Cardiac septum (tissue), 1 donor: ENCODE measurements around the gene TEKT2. TPM values are rescaled to one million over a fixed set of nuclear protein-coding genes. Genes with fewer than 3 reads are reported as not detected.

ENCODE experiments used
- DNase-seq: peaks from one replicate; pipeline ENCODE4 v3.0.0-alpha.2; 2020; ENCODE audit warnings: low spot score
- intact Hi-C: fragments of 100-400 bp; cut with DNase I; formaldehyde crosslinking; loops from one replicate; pipeline ENCODE4 v1.14.0; 2022
- total RNA-seq: library from RNA; stranded (reverse); fragmentation: NEBNext Ultra II Directional; extraction: Animal tissue kit (Norgen Biotek cat#: 25700); gene quantifications from one replicate; pipeline ENCODE4 v1.2.1, GENCODE V29; 2021
- donor health status: DM: no; HTN: no; CAD: no.

TEKT2 gene
- total RNA-seq, 1 donor from 2014 or later, result not detected

GRCh38 chr1:36098650-36099365, 14.9 kb downstream of the TEKT2 start:
- no peak for DNase-seq
- intact Hi-C loops, result loop anchor here (2.0 to 5.0 kb wide), 4 partner anchors 36 to 322 kb away; no protein-coding TSS in a partner anchor

GRCh38 chr1:36099681-36100341, 15.9 kb downstream of the TEKT2 start:
- intact Hi-C loops, result loop anchor here (2.0 to 5.0 kb wide), 5 partner anchors 35 to 321 kb away; no protein-coding TSS in a partner anchor
- DNase-seq, result peak; percentile 88

- no peak for DNase-seq
- intact Hi-C loops, result loop anchor here (5.0 kb wide), 1 partner anchor 187 kb away; no protein-coding TSS in a partner anchor
Measured at GRCh38 chr1:36100376-36100775, 16.5 kb downstream of the TEKT2 start.

DNA sequence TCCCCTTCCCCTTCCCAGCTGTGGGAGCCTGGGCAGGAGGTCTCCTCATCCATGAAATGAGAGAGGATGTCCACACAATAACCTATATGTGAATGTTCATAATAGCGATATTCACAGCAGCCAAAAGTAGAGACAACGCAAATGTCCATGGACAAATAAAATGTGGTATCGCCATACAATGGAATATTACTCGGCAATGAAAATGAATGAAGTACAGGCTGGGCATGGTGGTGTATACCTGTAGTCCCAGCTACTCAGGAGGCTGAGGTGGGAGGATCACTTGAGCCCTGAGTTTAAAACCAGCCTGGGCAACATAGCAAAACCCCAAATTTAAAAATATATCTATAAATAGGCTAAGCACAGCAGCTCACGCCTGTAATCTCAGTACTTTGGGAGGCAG, 17.7 kb downstream of the TEKT2 start:
- no peak for DNase-seq
- intact Hi-C loops, result loop anchor here (5.0 kb wide), 1 partner anchor 186 kb away; no protein-coding TSS in a partner anchor

DNA sequence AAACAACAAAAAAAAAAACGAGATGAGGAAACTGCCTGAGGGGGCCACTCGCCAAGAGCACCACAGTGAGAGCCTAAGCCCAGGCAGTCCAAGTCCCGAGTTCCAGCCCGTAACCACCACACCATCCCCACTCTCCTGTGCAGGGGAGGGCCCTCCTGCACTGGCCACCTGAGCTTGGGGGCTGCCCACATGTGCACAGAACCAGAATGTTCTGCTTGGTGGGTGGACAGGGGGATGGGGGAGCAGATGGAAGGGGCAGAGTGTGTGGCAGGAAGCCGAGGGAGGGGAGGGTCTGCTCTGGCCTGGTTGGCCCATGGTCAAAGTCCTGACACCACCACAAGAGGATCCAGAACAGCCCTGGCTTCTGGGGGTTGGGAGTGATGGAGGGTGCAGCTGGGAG, 22.4 kb downstream of the TEKT2 start:
- intact Hi-C loops, result no loop called here
- no peak for DNase-seq

- intact Hi-C loops, result no loop called here
- DNase-seq, result no peak
Measured at GRCh38 chr1:36107394-36107793, 23.5 kb downstream of the TEKT2 start.

DNA sequence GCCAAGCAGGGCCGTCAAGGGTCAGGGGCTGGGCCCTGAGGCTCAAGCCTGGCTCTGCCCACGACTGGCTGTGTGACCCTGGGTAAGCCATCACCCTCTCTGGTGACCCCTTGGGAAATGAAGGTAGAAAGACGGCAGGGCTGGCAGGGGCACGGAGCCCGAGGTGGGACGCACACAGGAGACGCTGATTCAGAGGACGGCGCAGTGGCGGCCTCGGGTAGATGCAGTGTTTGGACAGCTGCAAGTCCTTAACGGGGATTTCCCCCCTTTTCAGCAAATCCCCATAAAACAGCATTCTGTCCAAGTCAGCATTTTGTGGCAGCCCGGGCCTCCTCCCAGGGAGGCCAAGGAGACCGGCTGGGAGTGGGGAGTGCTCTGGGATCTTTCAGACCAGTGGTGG, 24.4 kb downstream of the TEKT2 start:
- intact Hi-C loops, result no loop called here
- DNase-seq, result no peak

- DNase-seq, result no peak
Measured at GRCh38 chr1:36109041-36109679, 25.3 kb downstream of the TEKT2 start.

DNA sequence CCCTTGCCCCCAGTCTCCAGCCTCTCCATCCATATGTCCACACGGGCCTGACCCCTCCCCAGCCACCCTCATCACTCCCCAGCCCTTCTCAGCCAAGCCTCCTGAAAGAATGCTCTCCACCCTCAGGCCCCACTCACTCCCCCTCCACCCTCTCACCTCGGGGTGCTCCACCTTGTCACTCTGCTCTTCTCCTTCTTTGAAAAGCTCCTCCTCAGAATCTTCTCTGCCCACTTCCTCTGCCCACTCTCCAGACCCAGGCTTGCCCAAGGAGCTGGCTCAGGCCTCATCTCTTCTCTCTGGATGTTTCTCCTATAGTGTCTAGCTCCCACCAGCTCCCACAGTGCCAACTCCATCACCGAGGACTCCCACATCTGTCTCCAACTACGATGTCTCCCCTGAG, 27.3 kb downstream of the TEKT2 start:
- intact Hi-C loops, result no loop called here
- no peak for DNase-seq

More at GRCh38 chr1:36109041-36109679, 25.3 kb downstream of the TEKT2 start:
- intact Hi-C loops, result no loop called here

DNA sequence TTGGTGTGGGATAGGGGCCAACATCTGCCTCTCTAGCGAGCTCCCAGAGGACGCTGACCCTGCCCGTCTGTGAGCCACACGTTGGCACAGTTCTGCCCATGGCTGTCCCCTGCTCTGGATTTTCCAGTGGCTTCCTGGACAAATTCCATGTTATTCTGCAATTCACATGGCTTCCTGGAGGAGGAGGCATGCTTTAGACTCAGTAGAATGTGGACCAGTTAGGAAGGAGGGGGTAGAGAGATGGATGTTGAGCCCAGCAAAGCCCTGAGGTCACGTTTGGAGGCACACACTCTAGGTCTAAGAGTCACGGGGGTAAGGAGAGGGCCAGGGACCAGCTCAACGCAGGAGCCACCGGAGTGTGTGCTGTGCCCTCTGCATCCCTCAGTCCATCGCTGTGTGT, 28.9 kb downstream of the TEKT2 start:
- DNase-seq, result no peak
- intact Hi-C loops, result no loop called here

DNA sequence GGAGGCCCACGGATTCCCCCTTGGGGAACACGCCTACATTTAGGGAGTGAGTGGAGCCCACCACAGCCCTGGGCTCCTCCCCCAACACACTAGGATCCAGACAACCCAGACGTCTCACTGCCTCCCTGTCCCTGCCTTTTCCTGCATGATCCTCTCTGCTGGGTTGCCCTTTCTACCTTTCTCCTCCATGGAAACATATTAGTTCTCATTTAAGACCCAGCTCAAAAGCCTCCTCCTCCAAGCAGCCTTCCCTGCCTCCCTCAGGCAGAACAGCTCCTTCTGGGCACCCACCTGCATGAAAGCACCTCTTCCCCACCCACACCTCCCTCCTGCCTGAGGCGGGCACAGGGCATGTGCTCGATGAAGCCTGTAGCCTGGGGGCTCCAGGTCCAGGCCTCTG, 30.5 kb downstream of the TEKT2 start:
- intact Hi-C loops, result no loop called here
- DNase-seq, result no peak

DNA sequence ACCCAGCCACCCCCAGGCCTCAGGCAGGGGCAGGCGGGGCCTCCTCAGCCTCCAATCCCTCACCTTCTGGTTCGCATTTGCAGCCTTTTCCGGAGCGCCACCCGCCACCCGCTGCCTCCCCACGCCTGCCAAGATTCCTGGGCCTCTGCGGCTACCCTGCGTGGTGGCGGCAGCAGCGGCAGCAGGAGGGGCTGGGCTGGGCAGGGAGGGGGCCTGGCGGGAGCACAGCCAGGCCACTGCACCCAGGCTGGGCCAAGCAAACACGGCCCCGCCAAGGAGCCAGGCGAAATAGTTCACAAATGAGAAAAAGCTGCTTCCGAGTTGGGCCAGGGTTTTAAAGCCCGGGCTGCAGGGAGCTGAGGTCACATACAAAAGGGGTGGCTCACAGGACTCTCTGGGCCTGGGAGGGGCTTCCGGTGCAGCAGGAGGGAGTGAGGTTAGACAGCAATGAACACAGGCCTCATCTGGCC, 31.3 kb downstream of the TEKT2 start:
- intact Hi-C loops, result no loop called here
- DNase-seq, result no peak

DNA sequence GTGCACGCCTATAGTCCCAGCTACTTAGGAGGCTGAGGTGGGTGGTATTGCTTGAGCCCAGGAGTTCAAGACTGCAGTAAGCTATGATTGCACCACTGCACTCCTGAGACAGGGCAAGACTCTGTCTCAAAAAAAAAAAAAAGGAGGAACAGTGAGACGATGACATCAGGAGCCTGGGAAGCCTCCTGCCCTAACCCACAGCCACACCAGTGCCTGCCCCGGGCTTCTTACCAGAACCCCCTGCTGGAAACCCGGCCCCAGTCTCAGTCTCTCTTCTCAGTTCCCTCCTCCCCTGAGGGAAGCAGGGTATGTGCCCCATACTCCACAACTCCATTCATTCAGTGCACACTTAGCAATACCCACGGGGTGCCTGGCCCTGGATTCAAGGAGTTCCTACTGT, 32.0 kb downstream of the TEKT2 start:
- no peak for DNase-seq
- intact Hi-C loops, result no loop called here

DNA sequence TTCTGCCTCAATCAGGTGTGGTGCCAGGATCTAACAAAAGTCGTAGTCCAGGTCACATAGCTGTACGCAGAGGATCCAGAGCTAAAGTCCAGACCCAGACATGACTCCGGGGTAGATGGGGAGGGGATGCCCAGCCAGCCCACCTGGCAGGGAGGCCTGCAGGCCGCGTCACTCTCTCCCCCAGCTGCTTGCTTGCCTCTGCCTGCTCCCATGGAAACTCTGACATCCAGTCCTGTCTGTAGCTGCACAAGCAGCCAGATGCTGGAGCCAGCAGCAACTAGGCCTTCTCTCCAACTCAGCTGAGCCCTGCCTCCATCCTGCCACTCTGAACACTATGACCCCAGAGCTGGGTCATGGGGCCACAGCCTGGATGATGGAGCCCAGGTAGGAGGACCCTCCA, 33.0 kb downstream of the TEKT2 start:
- intact Hi-C loops, result no loop called here
- DNase-seq, result no peak

GRCh38 chr1:36118447-36119204, 34.7 kb downstream of the TEKT2 start:
- intact Hi-C loops, result no loop called here
- DNase-seq, result no peak

DNA sequence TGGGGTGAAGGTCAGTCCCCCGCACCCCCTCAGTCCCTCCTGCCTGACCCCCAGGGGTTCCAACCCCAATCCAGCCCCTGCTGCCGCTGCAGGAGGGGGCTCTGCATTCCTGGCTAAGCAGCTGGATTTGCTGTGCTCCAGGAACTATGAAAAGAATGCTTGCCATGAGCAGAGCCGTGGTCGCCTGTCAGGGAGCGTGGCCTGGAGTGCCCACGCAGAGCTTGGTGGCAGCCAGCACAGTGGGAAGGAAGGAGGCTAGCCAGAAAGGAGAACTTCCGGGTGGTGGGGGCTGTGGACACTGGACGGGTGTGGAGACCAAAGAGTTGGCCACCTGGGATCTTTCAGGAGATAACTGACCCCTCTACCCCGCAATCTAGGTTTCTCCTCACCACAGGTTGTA, 35.6 kb downstream of the TEKT2 start:
- intact Hi-C loops, result no loop called here
- no peak for DNase-seq

GRCh38 chr1:36122062-36123030, 38.5 kb downstream of the TEKT2 start:
- no peak for DNase-seq
- intact Hi-C loops, result no loop called here

DNA sequence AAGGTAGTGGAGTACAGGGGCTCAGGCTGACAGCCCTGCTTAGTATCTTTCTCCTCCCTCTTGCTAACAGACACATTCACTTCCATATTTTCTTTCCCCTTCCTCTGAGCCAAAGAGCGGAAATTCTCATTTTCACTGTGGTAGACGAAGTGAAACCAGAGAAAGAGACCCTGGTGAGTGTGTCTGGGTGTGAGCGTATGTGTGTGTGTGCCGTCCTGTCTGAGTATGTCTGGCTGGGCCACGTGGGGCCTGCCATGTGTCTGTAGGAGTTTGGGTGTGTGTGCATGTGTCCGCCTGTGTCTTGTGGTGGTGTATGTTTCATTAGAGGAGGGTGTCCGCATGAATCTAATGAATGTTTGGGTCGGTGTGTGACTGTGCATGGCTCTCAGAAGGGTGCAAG, 39.5 kb downstream of the TEKT2 start:
- intact Hi-C loops, result no loop called here
- DNase-seq, result no peak
